ENCODE data around the gene MAP3K20.

DNA sequence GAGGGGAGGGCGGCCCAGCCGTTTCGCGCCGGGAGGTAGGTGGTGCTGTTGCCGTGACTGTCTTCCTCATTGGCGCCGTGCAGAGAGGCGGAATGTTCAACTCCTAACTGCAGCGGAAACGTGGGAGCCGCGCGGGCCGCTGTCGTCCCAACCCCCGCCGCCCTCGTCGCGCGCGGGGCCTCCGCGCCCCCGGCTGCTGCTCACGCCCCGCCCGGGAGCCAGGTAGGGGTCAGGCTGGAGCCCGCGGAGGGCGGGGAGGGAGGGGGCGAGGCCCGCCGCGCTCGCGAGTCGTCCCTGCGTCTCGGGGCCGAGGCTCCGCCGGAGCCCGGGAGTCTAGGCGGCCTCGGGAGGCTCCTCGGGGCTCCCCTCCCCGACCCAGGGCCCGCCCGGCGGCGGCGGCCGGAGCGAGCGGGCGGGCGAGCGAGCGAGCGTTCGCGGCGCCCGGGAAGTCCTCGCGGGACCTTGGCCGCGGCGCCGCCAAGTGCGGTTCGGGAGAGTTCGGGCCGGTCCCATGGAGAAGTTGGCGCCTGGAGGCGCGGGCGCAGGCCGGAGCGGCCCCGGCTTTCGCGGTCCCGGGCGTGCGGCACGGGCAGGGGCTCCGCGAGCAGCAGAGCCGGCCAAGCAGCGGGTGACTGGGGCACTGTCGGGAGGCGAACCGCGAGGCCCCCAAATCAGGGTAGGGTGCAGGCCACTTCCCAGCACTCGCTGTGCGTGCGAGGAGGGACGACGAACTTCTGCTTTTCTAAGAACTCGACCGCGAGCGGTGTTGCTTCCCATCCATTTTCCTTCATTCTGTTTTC, at the start of gene MAP3K20:
- TF ChIP-seq, protein P1, sequence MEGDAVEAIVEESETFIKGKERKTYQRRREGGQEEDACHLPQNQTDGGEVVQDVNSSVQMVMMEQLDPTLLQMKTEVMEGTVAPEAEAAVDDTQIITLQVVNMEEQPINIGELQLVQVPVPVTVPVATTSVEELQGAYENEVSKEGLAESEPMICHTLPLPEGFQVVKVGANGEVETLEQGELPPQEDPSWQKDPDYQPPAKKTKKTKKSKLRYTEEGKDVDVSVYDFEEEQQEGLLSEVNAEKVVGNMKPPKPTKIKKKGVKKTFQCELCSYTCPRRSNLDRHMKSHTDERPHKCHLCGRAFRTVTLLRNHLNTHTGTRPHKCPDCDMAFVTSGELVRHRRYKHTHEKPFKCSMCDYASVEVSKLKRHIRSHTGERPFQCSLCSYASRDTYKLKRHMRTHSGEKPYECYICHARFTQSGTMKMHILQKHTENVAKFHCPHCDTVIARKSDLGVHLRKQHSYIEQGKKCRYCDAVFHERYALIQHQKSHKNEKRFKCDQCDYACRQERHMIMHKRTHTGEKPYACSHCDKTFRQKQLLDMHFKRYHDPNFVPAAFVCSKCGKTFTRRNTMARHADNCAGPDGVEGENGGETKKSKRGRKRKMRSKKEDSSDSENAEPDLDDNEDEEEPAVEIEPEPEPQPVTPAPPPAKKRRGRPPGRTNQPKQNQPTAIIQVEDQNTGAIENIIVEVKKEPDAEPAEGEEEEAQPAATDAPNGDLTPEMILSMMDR (conservative IDR thresholded peaks at IDR 0.05; ENCODE audit: low read depth, low read length), result peak; percentile 54
- TF ChIP-seq POLR2A (IDR thresholded peaks at IDR 0.05; ENCODE audit: low read depth, low read length) (peak; percentile 65; the same call in 1 of the 2 replicates), SMC3 (IDR thresholded peaks at IDR 0.05; ENCODE audit: low read depth, low read length) (peak; percentile 30), MAFK (IDR thresholded peaks at IDR 0.05; ENCODE audit: low read depth, low read length) (no peak), BHLHE40 (IDR thresholded peaks at IDR 0.05; ENCODE audit: low read depth, low read length) (no peak), RAD21 (IDR thresholded peaks at IDR 0.05; ENCODE audit: low read length) (peak; percentile 55)
- TF ChIP-seq, protein P2, sequence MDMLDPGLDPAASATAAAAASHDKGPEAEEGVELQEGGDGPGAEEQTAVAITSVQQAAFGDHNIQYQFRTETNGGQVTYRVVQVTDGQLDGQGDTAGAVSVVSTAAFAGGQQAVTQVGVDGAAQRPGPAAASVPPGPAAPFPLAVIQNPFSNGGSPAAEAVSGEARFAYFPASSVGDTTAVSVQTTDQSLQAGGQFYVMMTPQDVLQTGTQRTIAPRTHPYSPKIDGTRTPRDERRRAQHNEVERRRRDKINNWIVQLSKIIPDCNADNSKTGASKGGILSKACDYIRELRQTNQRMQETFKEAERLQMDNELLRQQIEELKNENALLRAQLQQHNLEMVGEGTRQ (IDR thresholded peaks at IDR 0.05; ENCODE audit: low read depth, low read length), result no peak
- TF ChIP-seq, protein P3, sequence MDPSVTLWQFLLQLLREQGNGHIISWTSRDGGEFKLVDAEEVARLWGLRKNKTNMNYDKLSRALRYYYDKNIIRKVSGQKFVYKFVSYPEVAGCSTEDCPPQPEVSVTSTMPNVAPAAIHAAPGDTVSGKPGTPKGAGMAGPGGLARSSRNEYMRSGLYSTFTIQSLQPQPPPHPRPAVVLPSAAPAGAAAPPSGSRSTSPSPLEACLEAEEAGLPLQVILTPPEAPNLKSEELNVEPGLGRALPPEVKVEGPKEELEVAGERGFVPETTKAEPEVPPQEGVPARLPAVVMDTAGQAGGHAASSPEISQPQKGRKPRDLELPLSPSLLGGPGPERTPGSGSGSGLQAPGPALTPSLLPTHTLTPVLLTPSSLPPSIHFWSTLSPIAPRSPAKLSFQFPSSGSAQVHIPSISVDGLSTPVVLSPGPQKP (IDR thresholded peaks at IDR 0.05; ENCODE audit: borderline replicate concordance, low read depth, low read length), result no peak
